Measurements from ENCODE around the gene MFSD6. TPM values are rescaled to one million over a fixed set of nuclear protein-coding genes. Genes with fewer than 3 reads are reported as not detected.
A peak's percentile ranks its signal among the peaks of the same experiment; 100 is the strongest.

Gene MFSD6
- total RNA-seq, 2 donors from 2014 or later: 61.0 to 75.1 TPM

- Histone ChIP-seq H3K36me3 (no peaks in the 10 kb centered on the region), H3K9me3 (no peaks in the 10 kb centered on the region), H3K27ac (peak overlapping the region; percentile 89 to 97), H3K4me1 (ENCODE audit: control insufficient read depth in 1 of 2, low read depth in 2 of 2) (peaks cover 10 to 34% of the 10 kb centered on the region in 2 donors), H3K27me3 (replicated peaks; ENCODE audit: insufficient read depth) (no peaks in the 10 kb centered on the region), H3K4me3 (peak overlapping the region; percentile 76)
- TF ChIP-seq CTCF (IDR thresholded peaks at IDR 0.05): no peak
- DNase-seq (ENCODE audit: low spot score): no peak
- no peak for ATAC-seq (ENCODE audit: insufficient number of reproducible peaks, low FRiP score, low read depth)
Measured at GRCh38 chr2:190533175-190533967, 125.2 kb downstream of the MFSD6 start.

GRCh38 chr2:190533968-190534309, 125.8 kb downstream of the MFSD6 start:
- no peak for DNase-seq (ENCODE audit: low spot score)

GRCh38 chr2:190534310-190535120, 126.4 kb downstream of the MFSD6 start, which contains the start of gene NEMP2:
TSS of gene NEMP2 (minus strand) at chr2:190534722. CDS start at chr2:190534655, 67 bp downstream.
- Histone ChIP-seq H3K9me3 (peaks cover 8% of the 10 kb centered on the region), H3K27ac (peak within 1 kb of the TSS; percentile 89 to 97), H3K4me1 (ENCODE audit: control insufficient read depth in 1 of 2, low read depth in 2 of 2) (peaks cover 9 to 34% of the 10 kb centered on the region in 2 donors), H3K4me3 (peak within 1 kb of the TSS; percentile 76), H3K36me3 (no peaks in the 10 kb centered on the region), H3K27me3 (replicated peaks; ENCODE audit: insufficient read depth) (no peaks in the 10 kb centered on the region)
- DNase-seq (ENCODE audit: low spot score) (peak; percentile 3), ATAC-seq (ENCODE audit: insufficient number of reproducible peaks, low FRiP score, low read depth) (peak; percentile 66)
- TF ChIP-seq CTCF (IDR thresholded peaks at IDR 0.05): no peak

More at GRCh38 chr2:190533968-190534309, 125.8 kb downstream of the MFSD6 start:
- no peaks in the 10 kb centered on the region for H3K27me3 ChIP-seq (replicated peaks; ENCODE audit: insufficient read depth)
- H3K4me1 ChIP-seq (ENCODE audit: control insufficient read depth in 1 of 2, low read depth in 2 of 2): peaks cover 10 to 34% of the 10 kb centered on the region in 2 donors
- no peak for TF ChIP-seq CTCF (IDR thresholded peaks at IDR 0.05)
- no peaks in the 10 kb centered on the region for H3K36me3 ChIP-seq
- H3K9me3 ChIP-seq: peaks cover 2% of the 10 kb centered on the region
- ATAC-seq (ENCODE audit: insufficient number of reproducible peaks, low FRiP score, low read depth): no peak
- H3K27ac ChIP-seq: peak overlapping the region; percentile 89 to 97
- H3K4me3 ChIP-seq: peak overlapping the region; percentile 76

GRCh38 chr2:190535121-190535439, 126.9 kb downstream of the MFSD6 start:
- TF ChIP-seq CTCF (IDR thresholded peaks at IDR 0.05): no peak
- Histone ChIP-seq H3K27ac (peak overlapping the region; percentile 89 to 97), H3K27me3 (replicated peaks; ENCODE audit: insufficient read depth) (no peaks in the 10 kb centered on the region), H3K4me1 (ENCODE audit: control insufficient read depth in 1 of 2, low read depth in 2 of 2) (peaks cover 4 to 33% of the 10 kb centered on the region in 2 donors), H3K4me3 (peak overlapping the region; percentile 76), H3K36me3 (no peaks in the 10 kb centered on the region), H3K9me3 (peaks cover 13% of the 10 kb centered on the region)
- DNase-seq (ENCODE audit: low spot score) (no peak), ATAC-seq (ENCODE audit: insufficient number of reproducible peaks, low FRiP score, low read depth) (no peak)

- H3K27ac ChIP-seq: peak overlapping the region; percentile 89 to 97
- H3K36me3 ChIP-seq: no peaks in the 10 kb centered on the region
- peak overlapping the region; percentile 76 for H3K4me3 ChIP-seq
- no peak for TF ChIP-seq CTCF (IDR thresholded peaks at IDR 0.05)
- H3K27me3 ChIP-seq (replicated peaks; ENCODE audit: insufficient read depth): no peaks in the 10 kb centered on the region
- DNase-seq (ENCODE audit: low spot score): no peak
- peaks cover 1 to 28% of the 10 kb centered on the region in 2 donors for H3K4me1 ChIP-seq (ENCODE audit: control insufficient read depth in 1 of 2, low read depth in 2 of 2)
- ATAC-seq (ENCODE audit: insufficient number of reproducible peaks, low FRiP score, low read depth): no peak
- H3K9me3 ChIP-seq: peaks cover 18% of the 10 kb centered on the region
Measured at GRCh38 chr2:190535586-190535985, 127.4 kb downstream of the MFSD6 start.

All from thoracic aorta (tissue), 2 donors.